GM10248 (cell line): Measurements from ENCODE around the gene ARHGAP19.

Experiments
- CTCF ChIA-PET: fragments of 300-600 bp; sonication (Branson Sonifier 250); formaldehyde crosslinking; extraction: SDS; loops from one replicate; lab custom pipeline; 2021; ENCODE audit warnings: antibody characterized with exemption; lab: Yijun Ruan, JAX
- POLR2A ChIA-PET: fragments of 350-650 bp; sonication (Branson Sonifier 250); formaldehyde crosslinking; extraction: SDS; loops from one replicate; lab custom pipeline; 2020; ENCODE audit warnings: antibody characterized with exemption; lab: Yijun Ruan, JAX
- DNase-seq: peaks from one replicate; pipeline ENCODE4 v3.0.0; 2012; ENCODE audit errors: extremely low spot score
- TF ChIP-seq, protein P1 (sequence below): IDR thresholded peaks from 2 replicates; pipeline ENCODE4 v1.5.1; 2012; ENCODE audit warnings: mild to moderate bottlenecking, low read depth; ENCODE audit errors: extremely low read depth, missing control alignments, control extremely low read depth

Gene ARHGAP19

GRCh38 chr10:97192952-97193435 lies 99.4 kb downstream of the ARHGAP19 start:
- ChIA-PET CTCF (interaction anchor here (0.8 to 11.6 kb wide), 7 partner anchors 11 to 128 kb away, joined by 3 to 214 read pairs (median 5); no protein-coding TSS in a partner anchor), POLR2A (interaction anchor here (0.7 kb wide), 1 partner anchor 13 kb away, joined by 3 read pairs; no protein-coding TSS in a partner anchor)
- TF ChIP-seq, protein P1, sequence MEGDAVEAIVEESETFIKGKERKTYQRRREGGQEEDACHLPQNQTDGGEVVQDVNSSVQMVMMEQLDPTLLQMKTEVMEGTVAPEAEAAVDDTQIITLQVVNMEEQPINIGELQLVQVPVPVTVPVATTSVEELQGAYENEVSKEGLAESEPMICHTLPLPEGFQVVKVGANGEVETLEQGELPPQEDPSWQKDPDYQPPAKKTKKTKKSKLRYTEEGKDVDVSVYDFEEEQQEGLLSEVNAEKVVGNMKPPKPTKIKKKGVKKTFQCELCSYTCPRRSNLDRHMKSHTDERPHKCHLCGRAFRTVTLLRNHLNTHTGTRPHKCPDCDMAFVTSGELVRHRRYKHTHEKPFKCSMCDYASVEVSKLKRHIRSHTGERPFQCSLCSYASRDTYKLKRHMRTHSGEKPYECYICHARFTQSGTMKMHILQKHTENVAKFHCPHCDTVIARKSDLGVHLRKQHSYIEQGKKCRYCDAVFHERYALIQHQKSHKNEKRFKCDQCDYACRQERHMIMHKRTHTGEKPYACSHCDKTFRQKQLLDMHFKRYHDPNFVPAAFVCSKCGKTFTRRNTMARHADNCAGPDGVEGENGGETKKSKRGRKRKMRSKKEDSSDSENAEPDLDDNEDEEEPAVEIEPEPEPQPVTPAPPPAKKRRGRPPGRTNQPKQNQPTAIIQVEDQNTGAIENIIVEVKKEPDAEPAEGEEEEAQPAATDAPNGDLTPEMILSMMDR, result no peak
- no peak for DNase-seq

- ChIA-PET CTCF (interaction anchor here (1.4 to 2.0 kb wide), 3 partner anchors 8 to 118 kb away, joined by 3 to 5 read pairs (median 4); no protein-coding TSS in a partner anchor), POLR2A (no interaction called here)
- DNase-seq, result no peak
- TF ChIP-seq, protein P1, result no peak
These were observed 102.0 kb downstream of the ARHGAP19 start for GRCh38 chr10:97190450-97190849.

DNA sequence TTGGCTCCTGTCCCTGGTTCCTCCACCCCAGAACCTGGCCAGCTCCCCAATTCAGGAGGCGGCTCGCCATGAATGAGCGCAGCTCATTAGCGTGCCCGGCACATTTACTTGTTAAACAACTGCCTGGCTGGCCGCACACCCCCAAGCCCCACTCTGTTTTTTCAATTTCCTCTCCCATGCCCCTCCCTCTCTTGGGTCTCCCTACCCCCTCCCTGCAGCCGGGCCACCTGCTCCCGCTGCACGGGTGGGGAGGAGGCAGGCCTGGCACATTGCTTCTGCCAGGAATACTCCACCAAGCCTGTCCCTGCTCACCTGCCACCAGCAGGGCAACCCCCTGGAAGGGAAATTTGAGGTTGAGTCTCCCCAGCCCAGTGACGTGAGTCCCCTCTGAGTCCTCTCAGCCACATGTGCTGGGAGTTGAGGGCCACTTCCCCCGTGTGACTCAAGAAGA lies 104.2 kb downstream of the ARHGAP19 start:
- CTCF ChIA-PET, result interaction anchor here (1.3 to 6.9 kb wide), 2 partner anchors 9 to 22 kb away, joined by 5 to 41 read pairs; no protein-coding TSS in a partner anchor
- POLR2A ChIA-PET, result no interaction called here
- TF ChIP-seq, protein P1, result no peak
- peak; percentile 47 for DNase-seq

- no peak for DNase-seq
- ChIA-PET CTCF (interaction anchor here (1.3 to 6.9 kb wide), 2 partner anchors 10 to 23 kb away, joined by 5 to 41 read pairs; no protein-coding TSS in a partner anchor), POLR2A (no interaction called here)
- TF ChIP-seq, protein P1, result no peak
These were observed 105.5 kb downstream of the ARHGAP19 start for GRCh38 chr10:97186911-97187310.

DNA sequence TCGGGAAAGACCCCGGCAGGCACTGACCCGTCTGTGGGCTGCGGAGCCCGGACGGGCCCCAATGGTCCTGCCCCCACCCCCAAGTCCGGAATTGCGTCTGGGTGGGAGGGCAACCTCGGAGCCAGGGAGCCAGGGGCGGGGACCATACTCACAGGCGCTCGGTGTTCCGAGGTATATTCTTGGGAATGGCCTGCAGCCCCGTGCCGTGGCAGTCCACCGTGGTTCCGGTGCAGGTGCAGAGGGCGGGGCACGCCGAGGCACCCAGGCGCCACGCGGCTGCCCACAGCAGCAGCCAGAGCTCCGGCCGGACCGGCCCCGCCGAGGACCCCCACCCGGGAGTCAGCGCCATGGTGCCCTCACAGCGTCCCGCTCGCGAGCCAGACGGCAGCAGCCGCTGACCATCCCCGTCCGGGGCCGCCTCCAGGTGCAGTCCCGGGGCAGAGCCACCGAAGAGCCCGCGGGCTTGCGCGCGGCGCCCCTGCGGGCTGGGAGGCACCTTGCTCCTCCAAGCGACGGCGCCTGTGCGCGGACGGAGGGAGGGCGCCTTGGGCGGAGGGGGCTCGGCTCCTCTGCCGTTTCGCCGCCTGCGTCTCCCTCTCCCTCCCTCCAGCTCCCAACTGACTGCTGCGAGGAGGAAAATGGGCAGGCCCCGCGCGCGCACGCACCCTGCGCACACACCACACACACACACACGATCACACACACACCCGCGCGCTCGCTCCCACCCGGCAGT lies 106.9 kb downstream of the ARHGAP19 start, which contains the start of gene SLIT1:
SLIT1 (minus strand) TSS at position 634 of the 733 bp plus-strand sequence; CDS start at position 349, 285 bp downstream.
- no peak for DNase-seq
- TF ChIP-seq, protein P1, result no peak
- POLR2A ChIA-PET, result no interaction called here
- CTCF ChIA-PET, result interaction anchor here (0.9 to 6.9 kb wide), 4 partner anchors 9 to 113 kb away, joined by 3 to 41 read pairs (median 8); no protein-coding TSS in a partner anchor

- TF ChIP-seq, protein P1, result no peak
- ChIA-PET POLR2A (no interaction called here), CTCF (interaction anchor here (0.9 to 6.9 kb wide), 3 partner anchors 8 to 112 kb away, joined by 3 to 41 read pairs (median 11); no protein-coding TSS in a partner anchor)
- no peak for DNase-seq
These were observed 107.5 kb downstream of the ARHGAP19 start for GRCh38 chr10:97184971-97185325.
